Activated CD4-positive, alpha-beta T cell treated with anti-CD3 and anti-CD28 coated beads, Interleukin-2, Interleukin-4, amounts not matched to agents 100 ng/mL and 50 ng/mL, durations not matched to agents 16 hours and 8 hours (primary cell): ENCODE results near the gene HEXA.

Experiments
- DNase-seq: peaks from one replicate; pipeline ENCODE4 v3.0.0-alpha.2; 2020; ENCODE audit warnings: low spot score

Gene HEXA

GRCh38 chr15:72375501-72375845 lies 341 bp downstream of the HEXA start:
- DNase-seq: no peak

- no peak for DNase-seq
Measured at GRCh38 chr15:72372361-72372760, 3.5 kb downstream of the HEXA start.

GRCh38 chr15:72369964-72370363 lies 5.8 kb downstream of the HEXA start:
- no peak for DNase-seq

- no peak for DNase-seq
Measured at GRCh38 chr15:72368899-72369298, 6.9 kb downstream of the HEXA start.

GRCh38 chr15:72368325-72368724 lies 7.5 kb downstream of the HEXA start:
- no peak for DNase-seq

- DNase-seq: peak; percentile 59
Measured at GRCh38 chr15:72365844-72366243, 10.0 kb downstream of the HEXA start.

GRCh38 chr15:72361176-72361575 lies 14.6 kb downstream of the HEXA start:
- DNase-seq: no peak

GRCh38 chr15:72358650-72359171 lies 17.1 kb downstream of the HEXA start:
- DNase-seq: no peak

- no peak for DNase-seq
Measured at GRCh38 chr15:72358121-72358520, 17.7 kb downstream of the HEXA start.

- DNase-seq: no peak
Measured at GRCh38 chr15:72354496-72354895, 21.3 kb downstream of the HEXA start.

GRCh38 chr15:72353266-72353665 lies 22.5 kb downstream of the HEXA start:
- no peak for DNase-seq

- DNase-seq: no peak
Measured at GRCh38 chr15:72345806-72346205, 30.0 kb downstream of the HEXA start.

- no peak for DNase-seq
Measured at GRCh38 chr15:72345280-72345679, 30.5 kb downstream of the HEXA start.

- no peak for DNase-seq
Measured at GRCh38 chr15:72344602-72345001, 31.2 kb downstream of the HEXA start.

- DNase-seq: peak; percentile 23
Measured at GRCh38 chr15:72342385-72342784, 33.4 kb downstream of the HEXA start.

GRCh38 chr15:72341361-72341760 lies 34.5 kb downstream of the HEXA start:
- DNase-seq: no peak

- no peak for DNase-seq
Measured at GRCh38 chr15:72340366-72340765, 35.4 kb downstream of the HEXA start.

- no peak for DNase-seq
Measured at GRCh38 chr15:72339777-72340177, 36.0 kb downstream of the HEXA start.

- DNase-seq: no peak
Measured at GRCh38 chr15:72338617-72339321, 37.0 kb downstream of the HEXA start.

GRCh38 chr15:72338148-72338547 lies 37.7 kb downstream of the HEXA start:
- DNase-seq: no peak

- DNase-seq: no peak
Measured at GRCh38 chr15:72334842-72335241, 41.0 kb downstream of the HEXA start.

GRCh38 chr15:72331021-72331420 lies 44.8 kb downstream of the HEXA start:
- no peak for DNase-seq

GRCh38 chr15:72323752-72324151 lies 52.1 kb downstream of the HEXA start:
- no peak for DNase-seq

- peak; percentile 45 for DNase-seq
Measured at GRCh38 chr15:72319985-72320671, 55.7 kb downstream of the HEXA start, which contains the start of gene CELF6. TSS of gene CELF6 (minus strand) at chr15:72320157. CDS start at chr15:72319874, 283 bp downstream.
